CD4-positive, alpha-beta T cell treated with Interleukin-17A for 1 hour (primary cell): Measurements from ENCODE around the gene VSIG8.

ENCODE experiments used
- DNase-seq: peaks from one replicate; pipeline ENCODE4 v3.0.0-alpha.2; 2020

The VSIG8 gene

GRCh38 chr1:159854693-159855192, 7.7 kb downstream of the VSIG8 start:
- DNase-seq: peak; percentile 77

- peak; percentile 7 for DNase-seq
Measured at GRCh38 chr1:159854116-159854692, 8.3 kb downstream of the VSIG8 start.

- no peak for DNase-seq
Measured at GRCh38 chr1:159853417-159854115, 8.9 kb downstream of the VSIG8 start.

GRCh38 chr1:159851407-159851806, 11.1 kb downstream of the VSIG8 start:
- DNase-seq: peak; percentile 21

GRCh38 chr1:159849626-159850366, 12.7 kb downstream of the VSIG8 start:
- no peak for DNase-seq

- DNase-seq: no peak
Measured at GRCh38 chr1:159848326-159848725, 14.1 kb downstream of the VSIG8 start.

GRCh38 chr1:159847231-159847630, 15.2 kb downstream of the VSIG8 start:
- DNase-seq: no peak

- no peak for DNase-seq
Measured at GRCh38 chr1:159845751-159846629, 16.5 kb downstream of the VSIG8 start.

GRCh38 chr1:159843459-159843858, 19.0 kb downstream of the VSIG8 start:
- no peak for DNase-seq

- DNase-seq: no peak
Measured at GRCh38 chr1:159841749-159842148, 20.7 kb downstream of the VSIG8 start.

GRCh38 chr1:159839116-159839849, 23.2 kb downstream of the VSIG8 start:
- no peak for DNase-seq

GRCh38 chr1:159838715-159839114, 23.7 kb downstream of the VSIG8 start:
- DNase-seq: no peak

- no peak for DNase-seq
Measured at GRCh38 chr1:159835862-159836525, 26.5 kb downstream of the VSIG8 start.

GRCh38 chr1:159835356-159835755, 27.1 kb downstream of the VSIG8 start:
- DNase-seq: no peak

- DNase-seq: no peak
Measured at GRCh38 chr1:159832309-159832708, 30.1 kb downstream of the VSIG8 start.

- no peak for DNase-seq
Measured at GRCh38 chr1:159831412-159832141, 30.9 kb downstream of the VSIG8 start.

- no peak for DNase-seq
Measured at GRCh38 chr1:159830722-159831121, 31.7 kb downstream of the VSIG8 start.

- no peak for DNase-seq
Measured at GRCh38 chr1:159829822-159830465, 32.5 kb downstream of the VSIG8 start.

- peak; percentile 5 for DNase-seq
Measured at GRCh38 chr1:159829273-159829634, 33.2 kb downstream of the VSIG8 start.

- no peak for DNase-seq
Measured at GRCh38 chr1:159828581-159829272, 33.7 kb downstream of the VSIG8 start.
